IMR-90 (cell line): ENCODE results near the gene TPST1. TPM values are rescaled to one million over a fixed set of nuclear protein-coding genes. Genes with fewer than 3 reads are reported as not detected.

Experiments
- ATAC-seq: fragments of 200-7000 bp; cut with Tn5 transposase; 2 replicates; pipeline ENCODE4 v1.9.1; 2020; ENCODE audit warnings: low read depth, mild to moderate bottlenecking, moderate library complexity
- BruUV-seq: library from RNA; stranded (reverse); fragments of 400-500 nt; replicated peaks from 2 replicates; lab custom pipeline; 2021; lab: Mats Ljungman, UMichigan
- CTCF ChIA-PET: fragments of 300-600 bp; formaldehyde crosslinking; extraction: SDS; loops from one replicate; lab custom pipeline; 2021; ENCODE audit warnings: antibody characterized with exemption; lab: Yijun Ruan, JAX
- POLR2A ChIA-PET: fragments of 300-600 bp; sonication (Branson Sonifier 250); formaldehyde crosslinking; loops from one replicate; lab custom pipeline; 2022; ENCODE audit warnings: antibody characterized with exemption; ENCODE audit not compliant: unreplicated experiment; lab: Charles Lee
- DNase-seq: peaks from one replicate; pipeline ENCODE4 v3.0.0; 2013
- H2AFZ ChIP-seq: replicated peaks from 2 replicates; pipeline ENCODE3; 2013; ENCODE audit warnings: low read length, mild to moderate bottlenecking; ENCODE audit not compliant: poor library complexity
- H2AK5ac ChIP-seq: 2 replicates; pipeline ENCODE4 v1.6.1; 2013; ENCODE audit warnings: low read depth, low read length, inconsistent platforms
- H2AK9ac ChIP-seq: replicated peaks from 2 replicates; pipeline ENCODE3; 2013; ENCODE audit warnings: mild to moderate bottlenecking, low read depth, low read length, moderate library complexity; ENCODE audit not compliant: poor library complexity
- H2BK120ac ChIP-seq: 2 replicates; pipeline ENCODE4 v1.6.1; 2013; ENCODE audit warnings: low read depth, low read length, inconsistent platforms
- H2BK15ac ChIP-seq: 3 replicates; pipeline ENCODE4 v1.6.1; 2013; ENCODE audit warnings: low read depth, low read length, inconsistent platforms
- H2BK20ac ChIP-seq: 2 replicates; pipeline ENCODE4 v1.6.1; 2013; ENCODE audit warnings: low read depth, mild to moderate bottlenecking, inconsistent platforms, low read length, moderate library complexity
- H2BK5ac ChIP-seq: 2 replicates; pipeline ENCODE4 v1.6.1; 2013; ENCODE audit warnings: mild to moderate bottlenecking, low read depth, low read length, inconsistent platforms; ENCODE audit not compliant: poor library complexity, severe bottlenecking
- H3K14ac ChIP-seq: replicated peaks from 2 replicates; pipeline ENCODE4 v1.6.1; 2013; ENCODE audit warnings: low read depth, low read length, inconsistent platforms
- H3K18ac ChIP-seq: 2 replicates; pipeline ENCODE4 v1.6.1; 2013; ENCODE audit warnings: low read depth, low read length, control low read depth
- H3K23ac ChIP-seq: 2 replicates; pipeline ENCODE4 v1.6.1; 2013; ENCODE audit warnings: low read depth, low read length, inconsistent platforms
- H3K27ac ChIP-seq: 2 replicates; pipeline ENCODE4 v1.5.1; 2013; ENCODE audit warnings: mild to moderate bottlenecking, control low read depth, low read length; ENCODE audit not compliant: insufficient read depth
- H3K27me3 ChIP-seq: 2 replicates; pipeline ENCODE4 v1.6.1; 2013; ENCODE audit warnings: low read length; ENCODE audit not compliant: control insufficient read depth, insufficient read depth
- H3K36me3 ChIP-seq: 2 replicates; pipeline ENCODE4 v1.6.1; 2013; ENCODE audit warnings: low read length, mixed read lengths; ENCODE audit not compliant: control insufficient read depth, insufficient read depth
- H3K4ac ChIP-seq: 2 replicates; pipeline ENCODE4 v1.6.1; 2013; ENCODE audit warnings: low read depth, low read length, inconsistent platforms
- H3K4me1 ChIP-seq: 2 replicates; pipeline ENCODE4 v1.6.1; 2013; ENCODE audit warnings: low read length, mixed read lengths; ENCODE audit not compliant: control insufficient read depth, insufficient read depth
- H3K4me2 ChIP-seq: 2 replicates; pipeline ENCODE4 v1.6.1; 2013; ENCODE audit warnings: low read depth, mild to moderate bottlenecking, control low read depth, low read length, moderate library complexity
- H3K4me3 ChIP-seq: 2 replicates; pipeline ENCODE4 v1.5.1; 2013; ENCODE audit warnings: low read depth, mild to moderate bottlenecking, control low read depth, low read length, moderate library complexity; ENCODE audit not compliant: insufficient read depth
- H3K56ac ChIP-seq: 2 replicates; pipeline ENCODE4 v1.6.1; 2013; ENCODE audit warnings: low read length, inconsistent platforms; ENCODE audit not compliant: insufficient read depth; ENCODE audit errors: extremely low read depth
- H3K79me1 ChIP-seq, 2 experiments: 2 replicates each; pipeline ENCODE4 v1.6.1; 2013; ENCODE audit warnings: low read length in 2 of 2, inconsistent platforms in 1 of 2, low read depth in 1 of 2
- H3K9ac ChIP-seq: 2 replicates; pipeline ENCODE4 v1.6.1; 2013; ENCODE audit warnings: low read depth, low read length, control low read depth
- H3K9me1 ChIP-seq: 2 replicates; pipeline ENCODE4 v1.6.1; 2013; ENCODE audit warnings: low read length, inconsistent platforms; ENCODE audit not compliant: insufficient read depth
- H3K9me3 ChIP-seq: 2 replicates; pipeline ENCODE4 v1.6.1; 2013; ENCODE audit warnings: low read length; ENCODE audit not compliant: control insufficient read depth, insufficient read depth
- H4K20me1 ChIP-seq: 2 replicates; pipeline ENCODE4 v1.6.1; 2013; ENCODE audit warnings: low read length, inconsistent platforms; ENCODE audit not compliant: insufficient read depth
- H4K5ac ChIP-seq: 2 replicates; pipeline ENCODE4 v1.6.1; 2013; ENCODE audit warnings: mild to moderate bottlenecking, low read depth, low read length, control low read depth
- H4K8ac ChIP-seq, 2 experiments: 2 replicates each; pipeline ENCODE4 v1.6.1; 2013; ENCODE audit warnings: low read depth in 2 of 2, low read length in 2 of 2, control low read depth in 1 of 2, inconsistent platforms in 1 of 2
- H4K91ac ChIP-seq: 2 replicates; pipeline ENCODE4 v1.6.1; 2013; ENCODE audit warnings: low read depth, low read length, inconsistent platforms; ENCODE audit not compliant: insufficient read depth
- BHLHE40 ChIP-seq: fragments of 150-350 bp; IDR thresholded peaks from 2 replicates; pipeline ENCODE4 v1.6.1; 2016; ENCODE audit warnings: mild to moderate bottlenecking, low read depth, low read length
- CEBPB ChIP-seq: IDR thresholded peaks from 2 replicates; pipeline ENCODE4 v1.6.1; 2012; ENCODE audit warnings: low read depth, low read length, improper control_type of control experiment
- CHD1 ChIP-seq: IDR thresholded peaks from 2 replicates; pipeline ENCODE4 v1.6.1; 2012; ENCODE audit warnings: low read depth, low read length, improper control_type of control experiment
- FOS ChIP-seq: fragments of 150-350 bp; IDR thresholded peaks from 2 replicates; pipeline ENCODE4 v1.6.1; 2016; ENCODE audit warnings: low read depth, low read length
- MAFK ChIP-seq: IDR thresholded peaks from 2 replicates; pipeline ENCODE4 v1.6.1; 2012; ENCODE audit warnings: low read depth, low read length, improper control_type of control experiment
- MAZ ChIP-seq: IDR thresholded peaks from 2 replicates; pipeline ENCODE4 v1.6.1; 2012; ENCODE audit warnings: low read depth, mild to moderate bottlenecking, low read length, improper control_type of control experiment, moderate library complexity, borderline replicate concordance
- POLR2A ChIP-seq: IDR thresholded peaks from 2 replicates; pipeline ENCODE4 v1.6.1; 2012; ENCODE audit warnings: mild to moderate bottlenecking, low read depth, low read length
- RAD21 ChIP-seq: IDR thresholded peaks from 2 replicates; pipeline ENCODE4 v1.6.1; 2012; ENCODE audit warnings: low read length, improper control_type of control experiment
- RCOR1 ChIP-seq: IDR thresholded peaks from 2 replicates; pipeline ENCODE4 v1.6.1; 2012; ENCODE audit warnings: mild to moderate bottlenecking, low read length, improper control_type of control experiment; ENCODE audit not compliant: insufficient replicate concordance
- RFX5 ChIP-seq: IDR thresholded peaks from 2 replicates; pipeline ENCODE4 v1.8.0; 2012; ENCODE audit warnings: low read depth, mild to moderate bottlenecking, low read length, moderate library complexity
- SMC3 ChIP-seq: fragments of 150-350 bp; IDR thresholded peaks from 2 replicates; pipeline ENCODE4 v1.6.1; 2016; ENCODE audit warnings: low read depth, mild to moderate bottlenecking, antibody characterized with exemption, low read length, moderate library complexity
- WGBS, 2 experiments: methylation state at CpG; one replicate each; pipeline versions ENCODE4 v1.1.5 to v1.1.7; 2013; ENCODE audit warnings: missing lambda C conversion rate in 2 of 2; ENCODE audit not compliant: insufficient read length in 1 of 2; ENCODE audit errors: extremely low coverage in 2 of 2; 5-methylcytosine and 5-hydroxymethylcytosine counted together
- dilution Hi-C: fragments of 300-500 bp; cut with HindIII; formaldehyde crosslinking; loops from one replicate; pipeline ENCODE4 v1.14.3; 2018; ENCODE audit warnings: low sequenced_read_pairs; ENCODE audit not compliant: unreplicated experiment
- in situ Hi-C: fragments of 300-500 bp; cut with MboI; formaldehyde crosslinking; loops from 3 replicates; pipeline ENCODE4 v1.14.3; 2019; ENCODE audit warnings: low sequenced_read_pairs, inconsistent platforms, mixed read lengths
- intact Hi-C: fragments of 100-400 bp; cut with micrococcal nuclease; formaldehyde crosslinking; loops from 2 replicates; pipeline ENCODE4 v1.10.0; 2022
- polyA plus RNA-seq, 3 experiments: library from polyadenylated mRNA; depleted of rRNA; stranded (reverse); fragments of >200 nt; gene quantifications; 2 replicates each; pipeline ENCODE4 v1.2.3, GENCODE V29; 2012; ENCODE audit warnings: low replicate concordance in 1 of 3
- total RNA-seq: library from RNA; depleted of rRNA; stranded (reverse); fragments of >200 nt; gene quantifications from 2 replicates; pipeline ENCODE4 v1.2.3, GENCODE V29; 2012
- TF ChIP-seq, protein P1 (sequence below): fragments of 150-350 bp; IDR thresholded peaks from 2 replicates; pipeline ENCODE4 v1.6.1; 2017; ENCODE audit warnings: mild to moderate bottlenecking, antibody characterized with exemption, low read length, low read depth

TPST1 gene
- total and polyA plus RNA-seq, 2 of the 4 experiments (the other 2 are of a cell fraction), result 37.7 to 58.6 TPM

DNA sequence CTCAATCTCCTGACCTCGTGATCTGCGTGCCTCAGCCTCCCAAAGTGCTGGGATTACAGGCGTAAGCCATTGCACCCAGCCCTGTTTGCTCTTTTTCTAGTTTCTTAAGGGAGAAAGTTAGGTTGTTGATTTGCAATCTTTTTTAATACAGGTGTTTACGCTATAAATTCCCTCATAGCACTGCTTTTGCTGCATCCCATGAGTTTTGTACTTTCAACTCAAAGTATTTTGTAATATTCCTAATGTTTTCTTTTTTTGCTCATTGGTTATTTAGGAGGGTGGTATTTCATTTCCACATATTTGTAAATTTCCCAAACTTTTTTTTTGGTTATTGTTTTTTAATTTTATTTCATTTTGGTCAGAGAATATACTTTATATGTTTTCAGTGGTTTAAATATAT lies 11.6 kb downstream of the TPST1 start:
- dilution Hi-C loops (no loop called here), intact Hi-C loops (no loop called here), in situ Hi-C loops (no loop called here)
- CTCF ChIA-PET, result no interaction called here
- no CpG with 5 or more reads among the region's 4 CpGs for WGBS, 2 experiments
- Histone ChIP-seq H3K4ac (no peak overlapping the region), H3K27ac (no peak overlapping the region), H3K14ac (no peak overlapping the region), H3K56ac (no peak overlapping the region), H2AK5ac (no peak overlapping the region), H2BK120ac (no peak overlapping the region), H3K4me2 (no peak overlapping the region), H3K23ac (no peak overlapping the region), H4K91ac (no peak overlapping the region), H3K18ac (no peak overlapping the region), H3K9me3 (no peaks in the 10 kb centered on the region), H4K8ac (no peak overlapping the region), H3K4me3 (no peak overlapping the region), H4K5ac (no peak overlapping the region), H3K9ac (no peak overlapping the region), H3K79me1 (peaks cover 8 to 32% of the 10 kb centered on the region in 2 experiments), H3K9me1 (peaks cover 5% of the 10 kb centered on the region; the same call in 1 of the 2 replicates), H2BK5ac (no peak overlapping the region), H2BK20ac (no peak overlapping the region), H2AK9ac (no peak overlapping the region), H3K36me3 (peaks cover 4% of the 10 kb centered on the region; the same call in 1 of the 2 replicates), H2AFZ (no peak overlapping the region), H2BK15ac (no peak overlapping the region), H4K20me1 (peaks cover 18% of the 10 kb centered on the region), H3K27me3 (no peaks in the 10 kb centered on the region), H3K4me1 (peaks cover 2% of the 10 kb centered on the region; the same call in 1 of the 2 replicates)
- ATAC-seq, result no peak
- POLR2A ChIA-PET, result interaction anchor here (0.7 kb wide), 1 partner anchor 20 kb away, joined by 4 read pairs; no protein-coding TSS in a partner anchor
- BruUV-seq, result no TSS peak
- DNase-seq, result no peak
- no peak for TF ChIP-seq FOS
- no peak for TF ChIP-seq RAD21
- TF ChIP-seq RFX5, result no peak
- TF ChIP-seq RCOR1, result no peak
- no peak for TF ChIP-seq SMC3
- TF ChIP-seq, protein P1, sequence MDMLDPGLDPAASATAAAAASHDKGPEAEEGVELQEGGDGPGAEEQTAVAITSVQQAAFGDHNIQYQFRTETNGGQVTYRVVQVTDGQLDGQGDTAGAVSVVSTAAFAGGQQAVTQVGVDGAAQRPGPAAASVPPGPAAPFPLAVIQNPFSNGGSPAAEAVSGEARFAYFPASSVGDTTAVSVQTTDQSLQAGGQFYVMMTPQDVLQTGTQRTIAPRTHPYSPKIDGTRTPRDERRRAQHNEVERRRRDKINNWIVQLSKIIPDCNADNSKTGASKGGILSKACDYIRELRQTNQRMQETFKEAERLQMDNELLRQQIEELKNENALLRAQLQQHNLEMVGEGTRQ, result no peak
- no peak for TF ChIP-seq MAFK
- no peak for TF ChIP-seq CHD1
- TF ChIP-seq MAZ, result no peak
- TF ChIP-seq BHLHE40, result no peak
- TF ChIP-seq CEBPB, result no peak
- TF ChIP-seq POLR2A, result no peak
